ENCODE results near the gene NXPH1. TPM values are rescaled to one million over a fixed set of nuclear protein-coding genes. Genes with fewer than 3 reads are reported as not detected.
"Not testable (repeated sequence)": the region's sequence is repeated elsewhere in the genome, so short reads cannot be mapped to it uniquely, and the experiment has no call there.

The NXPH1 gene
- total and polyA plus RNA-seq, 5 donors = not detected

DNA sequence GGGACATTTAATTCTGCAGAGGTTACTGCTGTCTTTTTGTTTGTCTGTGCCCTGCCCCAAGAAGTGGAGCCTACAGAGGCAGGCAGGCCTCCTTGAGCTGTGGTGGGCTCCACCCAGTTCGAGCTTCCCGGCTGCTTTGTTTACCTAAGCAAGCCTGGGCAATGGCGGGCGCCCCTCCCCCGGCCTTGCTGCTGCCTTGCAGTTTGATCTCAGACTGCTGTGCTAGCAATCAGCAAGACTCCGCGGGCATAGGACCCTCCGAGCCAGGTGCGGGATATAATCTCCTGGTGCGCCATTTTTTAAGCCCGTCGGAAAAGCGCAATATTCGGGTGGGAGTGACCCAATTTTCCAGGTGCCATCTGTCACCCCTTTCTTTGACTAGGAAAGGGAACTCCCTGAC lies 298.3 kb downstream of the NXPH1 start:
- H3K4me3 ChIP-seq (ENCODE audit: low read length); H3K27ac ChIP-seq (ENCODE audit: low read length); intact Hi-C loops (cut with DNase I); DNase-seq; H3K9me3 ChIP-seq (ENCODE audit: control insufficient read depth, low read length); ATAC-seq; H3K4me1 ChIP-seq (ENCODE audit: control insufficient read depth, insufficient read depth, low read length); H3K27me3 ChIP-seq (ENCODE audit: control insufficient read depth, insufficient read depth): not testable (repeated sequence)
- WGBS = 91% methylated on average over 14 of the region's 14 CpGs

DNA sequence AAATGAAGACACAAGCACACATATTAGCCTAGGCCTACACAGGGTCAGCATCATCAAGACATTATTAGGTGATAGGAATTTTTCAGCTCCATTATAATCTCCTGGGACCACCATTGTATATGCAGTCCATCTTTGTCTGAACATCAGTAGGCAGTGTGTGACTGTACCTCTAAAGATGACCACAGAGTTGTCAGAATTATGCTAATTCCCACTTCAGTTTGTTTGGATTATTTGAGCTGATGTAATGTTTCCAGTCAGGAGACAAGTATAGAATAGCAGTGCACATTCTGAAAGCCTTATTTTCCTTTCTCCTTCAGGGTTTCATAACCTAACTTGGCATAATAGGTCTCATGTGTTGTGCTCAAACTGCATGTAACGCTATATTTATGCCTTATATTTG lies 306.4 kb downstream of the NXPH1 start:
- ATAC-seq (no peak), DNase-seq (no peak)
- Histone ChIP-seq H3K4me1 (ENCODE audit: control insufficient read depth, insufficient read depth, low read length) (no peaks in the 10 kb centered on the region), H3K9me3 (ENCODE audit: control insufficient read depth, low read length) (no peaks in the 10 kb centered on the region), H3K27me3 (ENCODE audit: control insufficient read depth, insufficient read depth) (no peaks in the 10 kb centered on the region), H3K4me3 (ENCODE audit: low read length) (no peak overlapping the region), H3K27ac (ENCODE audit: low read length) (no peak overlapping the region)
- WGBS = 72% methylated on average over 1 of the region's 1 CpG
- intact Hi-C loops (cut with DNase I) = no loop called here

DNA sequence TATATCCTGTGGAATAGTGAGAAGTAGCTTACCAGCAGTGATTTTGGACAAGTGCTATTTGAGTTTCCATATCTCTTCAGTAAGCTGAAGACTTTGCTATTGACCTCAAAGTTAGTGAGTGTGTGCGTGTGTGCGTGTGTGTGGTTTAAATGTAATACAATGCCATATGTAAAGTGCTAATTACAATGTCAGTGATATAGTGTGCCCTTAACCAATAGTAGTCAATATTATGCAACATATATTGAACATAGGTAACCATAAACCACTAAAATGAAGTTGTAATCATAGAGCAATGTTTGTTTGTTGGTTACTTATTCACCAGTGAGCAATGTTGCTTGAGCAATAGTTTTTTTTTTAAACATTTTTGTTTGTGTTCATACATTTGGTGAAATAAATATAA lies 309.4 kb downstream of the NXPH1 start:
- H3K4me1 ChIP-seq (ENCODE audit: control insufficient read depth, insufficient read depth, low read length) = no peaks in the 10 kb centered on the region
- no peak overlapping the region for H3K4me3 ChIP-seq (ENCODE audit: low read length)
- WGBS = 92% methylated on average over 2 of the region's 2 CpGs
- H3K9me3 ChIP-seq (ENCODE audit: control insufficient read depth, low read length) = no peaks in the 10 kb centered on the region
- H3K27me3 ChIP-seq (ENCODE audit: control insufficient read depth, insufficient read depth) = no peaks in the 10 kb centered on the region
- intact Hi-C loops (cut with DNase I) = no loop called here
- DNase-seq (no peak), ATAC-seq (no peak)
- H3K27ac ChIP-seq (ENCODE audit: low read length) = no peak overlapping the region

DNA sequence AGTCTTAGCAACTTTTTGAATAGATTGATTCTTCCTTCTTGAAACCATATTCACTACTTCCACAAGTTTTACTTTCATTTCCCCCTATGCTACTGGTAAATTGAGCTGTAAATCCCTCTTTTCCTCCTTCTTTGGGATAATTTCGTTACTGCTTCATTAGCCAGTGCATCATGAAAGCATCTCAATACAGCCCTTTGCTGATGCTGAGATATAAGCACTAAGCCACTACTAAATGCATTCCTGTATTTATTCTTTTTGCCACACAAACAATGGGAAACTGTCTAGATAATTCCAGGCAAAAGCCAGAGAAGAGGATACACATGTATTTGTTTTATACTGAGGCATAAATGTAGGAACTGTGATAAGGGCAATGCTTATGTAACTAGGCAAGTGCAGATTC lies 313.9 kb downstream of the NXPH1 start:
- intact Hi-C loops (cut with DNase I) = no loop called here
- Histone ChIP-seq H3K4me3 (ENCODE audit: low read length) (no peak overlapping the region), H3K27me3 (ENCODE audit: control insufficient read depth, insufficient read depth) (no peaks in the 10 kb centered on the region), H3K4me1 (ENCODE audit: control insufficient read depth, insufficient read depth, low read length) (no peaks in the 10 kb centered on the region), H3K9me3 (ENCODE audit: control insufficient read depth, low read length) (no peaks in the 10 kb centered on the region), H3K27ac (ENCODE audit: low read length) (no peak overlapping the region)
- WGBS = 42% methylated on average over 1 of the region's 1 CpG
- ATAC-seq = no peak
- no peak for DNase-seq

DNA sequence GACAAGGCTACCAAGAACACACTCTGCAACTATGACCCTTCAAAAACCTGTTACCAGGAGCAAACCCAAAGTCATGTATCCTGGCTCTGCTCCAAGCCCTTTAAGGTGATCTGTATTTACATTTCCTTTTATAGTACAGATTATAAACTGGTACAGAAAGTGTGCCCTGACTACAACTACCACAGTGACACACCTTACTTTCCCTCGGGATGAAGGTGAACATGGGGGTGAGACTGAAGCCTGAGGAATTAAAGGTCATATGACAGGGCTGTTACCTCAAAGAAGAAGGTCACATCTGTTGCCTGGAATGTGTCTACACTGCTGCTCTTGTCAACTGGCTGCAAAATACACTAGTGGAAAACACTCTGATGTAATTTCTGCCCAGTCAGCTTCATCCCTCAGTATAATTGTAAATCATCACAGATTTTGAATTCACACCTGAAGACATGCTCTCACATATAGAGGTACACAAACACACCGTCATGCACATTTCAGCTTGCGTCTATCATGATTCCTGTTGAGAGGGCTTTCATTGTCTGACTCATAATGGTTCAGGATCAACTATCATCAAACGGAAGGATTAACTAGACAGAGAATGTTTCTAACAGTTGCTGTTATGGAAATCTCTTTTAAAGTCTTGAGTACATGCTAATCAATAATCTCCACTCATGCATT lies 318.3 kb downstream of the NXPH1 start:
- WGBS = 74% methylated on average over 4 of the region's 4 CpGs
- no peak overlapping the region for H3K4me3 ChIP-seq (ENCODE audit: low read length)
- no peaks in the 10 kb centered on the region for H3K27me3 ChIP-seq (ENCODE audit: control insufficient read depth, insufficient read depth)
- no peaks in the 10 kb centered on the region for H3K9me3 ChIP-seq (ENCODE audit: control insufficient read depth, low read length)
- no peak for DNase-seq
- no peaks in the 10 kb centered on the region for H3K4me1 ChIP-seq (ENCODE audit: control insufficient read depth, insufficient read depth, low read length)
- no peak for ATAC-seq
- no peak overlapping the region for H3K27ac ChIP-seq (ENCODE audit: low read length)
- intact Hi-C loops (cut with DNase I) = no loop called here

DNA sequence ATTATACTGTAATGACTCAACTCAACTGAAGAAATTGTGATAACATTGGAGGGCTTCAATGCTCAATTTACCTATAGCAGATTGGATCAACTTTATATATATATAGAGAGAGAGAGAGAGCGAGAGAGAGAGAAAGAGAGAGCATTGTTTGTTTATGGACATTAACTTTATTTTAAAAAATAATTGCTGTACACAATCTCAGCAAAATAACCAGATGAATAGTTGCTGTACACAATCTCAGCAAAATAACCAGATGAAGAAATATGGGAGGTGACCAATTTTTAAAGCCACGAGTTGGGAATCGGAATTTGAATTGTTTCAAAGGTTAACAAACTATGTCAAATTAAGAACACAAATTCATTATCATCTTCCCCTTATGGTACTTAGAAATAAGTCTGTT lies 319.9 kb downstream of the NXPH1 start:
- ATAC-seq = no peak
- 81% methylated on average over 3 of the region's 3 CpGs for WGBS

DNA sequence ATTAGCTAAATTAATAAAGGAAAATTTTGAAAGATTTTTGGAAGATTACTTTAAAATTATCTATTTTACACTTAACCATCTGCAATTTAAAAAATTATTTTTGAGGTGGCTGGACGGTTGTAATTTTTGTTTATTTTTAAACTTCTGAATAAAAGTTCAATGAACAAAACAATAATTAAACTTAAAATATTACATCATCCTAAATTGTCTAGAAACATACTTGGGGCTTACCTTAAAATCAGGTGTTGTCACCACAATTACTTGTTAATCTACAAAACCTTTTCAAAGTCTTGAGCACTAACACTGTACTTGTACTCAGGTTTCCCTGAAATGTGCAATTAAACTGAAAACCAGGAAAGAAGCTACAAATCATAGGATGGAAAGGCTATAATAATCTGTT lies 328.3 kb downstream of the NXPH1 start:
- Histone ChIP-seq H3K27me3 (ENCODE audit: control insufficient read depth, insufficient read depth) (no peaks in the 10 kb centered on the region), H3K9me3 (ENCODE audit: control insufficient read depth, low read length) (no peaks in the 10 kb centered on the region), H3K4me3 (ENCODE audit: low read length) (no peak overlapping the region), H3K4me1 (ENCODE audit: control insufficient read depth, insufficient read depth, low read length) (no peaks in the 10 kb centered on the region), H3K27ac (ENCODE audit: low read length) (no peak overlapping the region)
- 62% methylated on average over 1 of the region's 1 CpG for WGBS
- ATAC-seq = no peak
- intact Hi-C loops (cut with DNase I) = no loop called here
- no peak for DNase-seq

More for the DNA sequence above, 319.9 kb downstream of the NXPH1 start:
- Histone ChIP-seq H3K4me1 (ENCODE audit: control insufficient read depth, insufficient read depth, low read length) (no peaks in the 10 kb centered on the region), H3K27ac (ENCODE audit: low read length) (no peak overlapping the region), H3K27me3 (ENCODE audit: control insufficient read depth, insufficient read depth) (no peaks in the 10 kb centered on the region), H3K9me3 (ENCODE audit: control insufficient read depth, low read length) (no peaks in the 10 kb centered on the region), H3K4me3 (ENCODE audit: low read length) (no peak overlapping the region)
- intact Hi-C loops (cut with DNase I) = no loop called here
- no peak for DNase-seq

DNA sequence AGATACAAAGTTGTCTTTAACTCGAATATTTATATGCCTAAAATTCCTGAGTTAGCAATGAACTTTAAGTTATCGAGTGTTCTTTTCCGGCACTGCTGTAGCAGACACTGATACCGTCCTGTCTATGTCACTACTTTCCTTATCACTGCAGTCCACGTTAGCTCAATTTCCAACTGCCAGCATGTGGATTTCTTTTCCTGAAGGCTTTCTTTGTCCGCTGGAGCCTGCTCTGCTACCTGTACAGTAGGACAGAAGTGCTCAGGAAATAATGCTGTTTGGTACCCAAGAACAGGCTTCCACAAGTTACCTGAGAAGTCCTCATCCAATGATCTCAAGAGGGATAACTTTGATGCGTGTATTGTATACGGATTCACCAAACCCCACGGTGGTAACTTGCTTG lies 329.4 kb downstream of the NXPH1 start:
- DNase-seq (no peak), ATAC-seq (no peak)
- H3K27me3 ChIP-seq (ENCODE audit: control insufficient read depth, insufficient read depth) = no peaks in the 10 kb centered on the region
- no peak overlapping the region for H3K4me3 ChIP-seq (ENCODE audit: low read length)
- H3K4me1 ChIP-seq (ENCODE audit: control insufficient read depth, insufficient read depth, low read length) = no peaks in the 10 kb centered on the region
- no peaks in the 10 kb centered on the region for H3K9me3 ChIP-seq (ENCODE audit: control insufficient read depth, low read length)
- intact Hi-C loops (cut with DNase I) = no loop called here
- 40% methylated on average over 9 of the region's 9 CpGs for WGBS
- H3K27ac ChIP-seq (ENCODE audit: low read length) = no peak overlapping the region

DNA sequence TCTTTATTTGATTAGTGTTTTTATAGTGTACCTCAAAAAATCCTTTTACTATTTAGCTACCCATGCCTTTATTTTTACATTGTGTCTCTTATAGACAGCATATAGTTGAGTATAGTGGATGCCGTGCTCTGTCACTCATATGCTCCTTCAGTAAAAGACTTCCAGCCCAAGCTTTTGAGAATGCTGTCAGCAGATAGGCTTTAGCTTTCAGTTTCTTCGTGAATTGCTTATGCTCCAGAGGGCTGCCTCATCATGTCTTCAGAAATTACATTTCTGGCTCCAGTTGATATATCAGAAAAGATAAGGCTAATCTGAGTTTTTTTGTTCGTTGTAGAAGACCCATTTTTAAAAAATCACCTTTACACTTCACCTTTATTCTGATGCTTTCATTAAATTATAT lies 332.0 kb downstream of the NXPH1 start:
- WGBS = 54% methylated on average over 3 of the region's 3 CpGs
- no peak overlapping the region for H3K4me3 ChIP-seq (ENCODE audit: low read length)
- intact Hi-C loops (cut with DNase I) = no loop called here
- ATAC-seq = no peak
- no peak overlapping the region for H3K27ac ChIP-seq (ENCODE audit: low read length)
- H3K9me3 ChIP-seq (ENCODE audit: control insufficient read depth, low read length) = no peaks in the 10 kb centered on the region
- DNase-seq = no peak
- no peaks in the 10 kb centered on the region for H3K4me1 ChIP-seq (ENCODE audit: control insufficient read depth, insufficient read depth, low read length)
- H3K27me3 ChIP-seq (ENCODE audit: control insufficient read depth, insufficient read depth) = no peaks in the 10 kb centered on the region

DNA sequence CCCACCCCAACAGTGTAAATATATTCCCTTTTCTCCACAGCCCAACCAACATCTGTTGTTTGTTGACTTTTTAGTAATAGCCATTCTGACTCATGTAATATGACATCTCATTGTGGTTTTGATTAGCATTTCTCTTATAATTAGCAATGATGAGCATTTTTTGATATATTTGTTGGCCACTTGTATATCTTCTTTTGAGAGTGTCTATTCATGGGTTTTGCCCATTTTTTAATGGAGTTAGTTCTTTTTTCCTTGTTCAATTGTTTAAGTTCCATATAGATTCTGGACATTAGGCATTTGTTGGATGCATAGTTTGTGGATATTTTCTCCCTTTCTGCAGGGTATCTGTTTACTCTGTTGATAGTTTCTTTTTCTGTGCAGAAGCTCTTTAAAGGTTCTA lies 340.1 kb downstream of the NXPH1 start:
- no peak overlapping the region for H3K27ac ChIP-seq (ENCODE audit: low read length)
- no peaks in the 10 kb centered on the region for H3K9me3 ChIP-seq (ENCODE audit: control insufficient read depth, low read length)
- H3K4me1 ChIP-seq (ENCODE audit: control insufficient read depth, insufficient read depth, low read length) = no peaks in the 10 kb centered on the region
- intact Hi-C loops (cut with DNase I) = no loop called here
- H3K27me3 ChIP-seq (ENCODE audit: control insufficient read depth, insufficient read depth) = no peaks in the 10 kb centered on the region
- no peak for ATAC-seq
- no peak overlapping the region for H3K4me3 ChIP-seq (ENCODE audit: low read length)
- no peak for DNase-seq

DNA sequence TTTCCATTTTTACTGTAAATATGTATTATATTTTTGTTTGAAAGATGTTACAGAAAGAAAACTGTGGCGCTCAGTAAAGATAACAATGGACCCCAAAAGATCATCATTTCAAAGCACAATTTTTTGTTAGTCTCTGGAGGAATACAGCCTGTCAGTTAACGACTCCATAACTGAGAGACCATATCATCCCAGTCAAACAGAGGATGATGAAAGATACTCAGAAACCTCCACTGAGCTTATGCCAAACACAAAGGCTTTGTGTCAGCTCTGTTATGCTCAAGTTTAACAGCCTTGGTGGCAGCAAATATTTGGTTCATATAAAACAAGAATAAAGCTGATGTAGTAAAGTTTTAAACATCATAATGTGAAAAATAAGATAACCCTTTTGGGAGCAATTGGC lies 345.1 kb downstream of the NXPH1 start:
- ATAC-seq (no peak), DNase-seq (no peak)
- no peaks in the 10 kb centered on the region for H3K27me3 ChIP-seq (ENCODE audit: control insufficient read depth, insufficient read depth)
- 65% methylated on average over 2 of the region's 2 CpGs for WGBS
- H3K9me3 ChIP-seq (ENCODE audit: control insufficient read depth, low read length) = no peaks in the 10 kb centered on the region
- intact Hi-C loops (cut with DNase I) = no loop called here
- H3K27ac ChIP-seq (ENCODE audit: low read length) = no peak overlapping the region
- H3K4me3 ChIP-seq (ENCODE audit: low read length) = no peak overlapping the region
- no peaks in the 10 kb centered on the region for H3K4me1 ChIP-seq (ENCODE audit: control insufficient read depth, insufficient read depth, low read length)

DNA sequence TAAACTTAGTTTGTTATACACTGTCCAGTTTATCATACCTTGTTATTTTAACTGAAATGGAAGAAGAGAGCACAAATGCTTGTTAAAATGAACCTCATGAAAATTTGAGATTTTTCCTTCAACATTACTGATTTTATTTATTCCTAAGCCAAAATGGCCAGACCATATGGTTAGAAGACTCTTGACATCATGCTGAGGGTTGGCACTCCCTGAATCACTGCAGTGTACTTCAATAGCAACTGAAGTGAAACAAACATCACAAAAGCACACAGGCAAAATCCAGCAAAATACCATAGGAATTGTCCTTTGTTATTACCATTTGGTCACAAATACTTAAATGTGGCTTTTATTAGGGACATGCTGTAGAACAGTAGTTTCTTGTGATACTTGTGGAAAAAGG lies 347.8 kb downstream of the NXPH1 start:
- Histone ChIP-seq H3K27ac (ENCODE audit: low read length) (no peak overlapping the region), H3K9me3 (ENCODE audit: control insufficient read depth, low read length) (no peaks in the 10 kb centered on the region), H3K27me3 (ENCODE audit: control insufficient read depth, insufficient read depth) (no peaks in the 10 kb centered on the region), H3K4me1 (ENCODE audit: control insufficient read depth, insufficient read depth, low read length) (no peaks in the 10 kb centered on the region), H3K4me3 (ENCODE audit: low read length) (no peak overlapping the region)
- no peak for ATAC-seq
- no peak for DNase-seq
- intact Hi-C loops (cut with DNase I) = no loop called here

Data from right cardiac atrium (tissue), 5 donors.